A549 (cell line): ENCODE data around the gene TAS2R50. TPM values are rescaled to one million over a fixed set of nuclear protein-coding genes. Genes with fewer than 3 reads are reported as not detected.

Experiments used
- ATAC-seq, 2 experiments: fragments of 200-7000 bp in 1 of 2; fragments of >200 bp in 1 of 2; cut with Nextera tagmentation in 1 of 2; cut with Tn5 transposase in 1 of 2; 3 replicates each; pipeline versions ENCODE4 v1.8.0 to v1.9.1; 2018 to 2020; ENCODE audit warnings: mild to moderate bottlenecking in 1 of 2, moderate library complexity in 1 of 2
- CTCF ChIA-PET: fragments of 300-600 bp; sonication (Branson Sonifier 250); formaldehyde crosslinking; extraction: SDS; loops from one replicate; lab custom pipeline; 2021; ENCODE audit warnings: antibody characterized with exemption, inconsistent platforms; lab: Yijun Ruan, JAX
- POLR2A ChIA-PET: fragments of 350-600 bp; formaldehyde crosslinking; extraction: SDS; loops from one replicate; lab custom pipeline; 2021; ENCODE audit warnings: antibody characterized with exemption, inconsistent platforms; lab: Yijun Ruan, JAX
- DNase-seq, 2 experiments: peaks; one replicate each; pipeline versions ENCODE4 v3.0.0 to v3.0.0-alpha.2; 2011 to 2016; ENCODE audit warnings: low read depth in 1 of 2, low spot score in 1 of 2
- FAIRE-seq: peaks from 2 replicates; lab custom pipeline; 2011; peaks lifted over from hg19 to GRCh38; lab: Jason Lieb, UNC
- H3K27ac ChIP-seq, 2 experiments: fragments of >200 bp; sonication (Bioruptor Twin); formaldehyde crosslinking; 3 replicates each; pipeline ENCODE4 v1.5.1; 2016 to 2017
- H3K4me1 ChIP-seq: fragments of >200 bp; sonication (Bioruptor Twin); formaldehyde crosslinking; 3 replicates; pipeline ENCODE4 v1.6.1; 2016
- H3K4me2 ChIP-seq: fragments of >200 bp; sonication (Bioruptor Twin); formaldehyde crosslinking; 3 replicates; pipeline ENCODE4 v1.6.1; 2016
- H3K4me3 ChIP-seq: fragments of >200 bp; sonication (Bioruptor Twin); formaldehyde crosslinking; 3 replicates; pipeline ENCODE4 v1.5.1; 2016
- H3K9me3 ChIP-seq: fragments of >200 bp; sonication (Bioruptor Twin); formaldehyde crosslinking; 3 replicates; pipeline ENCODE4 v1.6.1; 2016
- BCL3 ChIP-seq: fragments of >200 bp; sonication (Bioruptor Twin); formaldehyde crosslinking; IDR thresholded peaks from 3 replicates; pipeline ENCODE4 v1.6.1; 2016
- CEBPB ChIP-seq, 2 experiments: fragments of >200 bp in 1 of 2; sonication (Bioruptor Twin) in 1 of 2; formaldehyde crosslinking in 1 of 2; IDR thresholded peaks; 2 replicates each; pipeline ENCODE4 v1.6.1; 2012 to 2016
- CHD2 ChIP-seq: fragments of 150-350 bp; IDR thresholded peaks from 2 replicates; pipeline ENCODE4 v1.6.1; 2014; ENCODE audit warnings: low read length; ENCODE audit not compliant: partially characterized antibody
- CHD4 ChIP-seq: fragments of 200-600 bp; sonication (generic); IDR thresholded peaks from 2 replicates; pipeline ENCODE4 v1.6.1; 2016; ENCODE audit warnings: antibody characterized with exemption, mild to moderate bottlenecking, borderline replicate concordance
- CTCF ChIP-seq: fragments of >200 bp; sonication (Bioruptor Twin); formaldehyde crosslinking; IDR thresholded peaks from 3 replicates; pipeline ENCODE4 v1.5.1; 2016
- EHF ChIP-seq: fragments of 250-450 bp; sonication (Bioruptor Pico); IDR thresholded peaks from 2 replicates; pipeline ENCODE4 v1.5.0; 2020; ENCODE audit warnings: mild to moderate bottlenecking
- EHMT2 ChIP-seq: fragments of 200-600 bp; sonication (generic); IDR thresholded peaks from 2 replicates; pipeline ENCODE4 v1.6.1; 2016; ENCODE audit warnings: antibody characterized with exemption, low read depth, mild to moderate bottlenecking, moderate library complexity
- FOSB ChIP-seq: fragments of 250-450 bp; sonication (Bioruptor Pico); IDR thresholded peaks from 2 replicates; pipeline ENCODE4 v1.5.0; 2020; ENCODE audit warnings: mild to moderate bottlenecking, moderate library complexity
- FOSL2 ChIP-seq, 2 experiments: fragments of 450-650 bp in 1 of 2; fragments of >200 bp in 1 of 2; sonication (Bioruptor Twin) in 1 of 2; formaldehyde crosslinking; IDR thresholded peaks; 2 replicates each; pipeline versions ENCODE4 v1.5.0 to v1.6.1; 2016 to 2020; ENCODE audit warnings: mild to moderate bottlenecking in 1 of 2, moderate library complexity in 1 of 2
- HES2 ChIP-seq: fragments of >200 bp; sonication (Bioruptor Twin); formaldehyde crosslinking; IDR thresholded peaks from 2 replicates; pipeline ENCODE4 v1.6.1; 2016
- HEYL ChIP-seq: fragments of 250-450 bp; sonication (Bioruptor Pico); IDR thresholded peaks from 2 replicates; pipeline ENCODE4 v1.8.0; 2021; ENCODE audit warnings: mild to moderate bottlenecking, moderate library complexity
- HOXA7 ChIP-seq: fragments of 250-450 bp; sonication (Bioruptor Pico); IDR thresholded peaks from 2 replicates; pipeline ENCODE4 v1.5.0; 2020; ENCODE audit warnings: mild to moderate bottlenecking, moderate library complexity
- HOXB13 ChIP-seq: fragments of 250-450 bp; sonication (Bioruptor Pico); IDR thresholded peaks from 2 replicates; pipeline ENCODE4 v1.5.0; 2020; ENCODE audit warnings: low read depth, mild to moderate bottlenecking, moderate library complexity
- JUNB ChIP-seq: fragments of >200 bp; sonication (Bioruptor Twin); formaldehyde crosslinking; IDR thresholded peaks from 2 replicates; pipeline ENCODE4 v1.6.1; 2016
- KDM5A ChIP-seq: fragments of 200-600 bp; sonication (generic); IDR thresholded peaks from 2 replicates; pipeline ENCODE4 v1.6.1; 2016; ENCODE audit warnings: antibody characterized with exemption, mild to moderate bottlenecking
- POLR2AphosphoS2 ChIP-seq: conservative IDR thresholded peaks from 2 replicates; pipeline ENCODE4 v1.6.1; 2012; ENCODE audit warnings: low read length, improper control_type of control experiment, inconsistent platforms
- RAD21 ChIP-seq, 2 experiments: fragments of >200 bp in 1 of 2; sonication (Bioruptor Twin) in 1 of 2; formaldehyde crosslinking in 1 of 2; IDR thresholded peaks in 1 of 2; conservative IDR thresholded peaks in 1 of 2; 2 replicates in 1 of 2; 3 replicates in 1 of 2; pipeline ENCODE4 v1.6.1; 2012 to 2018; ENCODE audit warnings: inconsistent platforms in 1 of 2
- RARB ChIP-seq: fragments of 250-450 bp; sonication (Bioruptor Pico); IDR thresholded peaks from 2 replicates; pipeline ENCODE4 v1.8.0; 2021; ENCODE audit warnings: mild to moderate bottlenecking, moderate library complexity
- RFX5 ChIP-seq: fragments of 450-650 bp; IDR thresholded peaks from 2 replicates; pipeline ENCODE4 v1.7.1; 2014; ENCODE audit warnings: antibody characterized with exemption, mild to moderate bottlenecking, moderate library complexity
- TP53 ChIP-seq: fragments of 250-450 bp; sonication (Bioruptor Pico); IDR thresholded peaks from 2 replicates; pipeline ENCODE4 v1.5.0; 2021; ENCODE audit warnings: mild to moderate bottlenecking, moderate library complexity
- ZFP36 ChIP-seq: fragments of 450-650 bp; IDR thresholded peaks from 2 replicates; pipeline ENCODE4 v1.6.1; 2014; ENCODE audit warnings: borderline replicate concordance; ENCODE audit not compliant: partially characterized antibody
- WGBS: methylation state at CpG from one replicate; pipeline ENCODE4 v1.1.6; 2017; ENCODE audit errors: missing lambda C conversion rate; 5-methylcytosine and 5-hydroxymethylcytosine counted together
- polyA plus RNA-seq, 4 experiments: library from polyadenylated mRNA; depleted of rRNA in 3 of 4; stranded (reverse); fragments of >200 nt; fragmentation: RNase III in 1 of 4; extraction: RNeasy Plus Mini Kit Qiagen cat#74134 plus additional on column Dnase treatment in 1 of 4; gene quantifications; 2 replicates in 3 of 4; 3 replicates in 1 of 4; pipeline ENCODE4 v1.2.3, GENCODE V29; 2011 to 2017
- TF ChIP-seq, protein P1 (sequence below): IDR thresholded peaks from 2 replicates; pipeline ENCODE4 v1.6.1; 2012
- TF ChIP-seq, protein P2 (sequence below): IDR thresholded peaks from 2 replicates; pipeline ENCODE4 v1.6.1; 2012; ENCODE audit warnings: low read depth, borderline replicate concordance

The TAS2R50 gene
- polyA plus RNA-seq, 2 of the 4 experiments (the other 2 are of a cell fraction) = 0.27 TPM; not detected in 1

DNA sequence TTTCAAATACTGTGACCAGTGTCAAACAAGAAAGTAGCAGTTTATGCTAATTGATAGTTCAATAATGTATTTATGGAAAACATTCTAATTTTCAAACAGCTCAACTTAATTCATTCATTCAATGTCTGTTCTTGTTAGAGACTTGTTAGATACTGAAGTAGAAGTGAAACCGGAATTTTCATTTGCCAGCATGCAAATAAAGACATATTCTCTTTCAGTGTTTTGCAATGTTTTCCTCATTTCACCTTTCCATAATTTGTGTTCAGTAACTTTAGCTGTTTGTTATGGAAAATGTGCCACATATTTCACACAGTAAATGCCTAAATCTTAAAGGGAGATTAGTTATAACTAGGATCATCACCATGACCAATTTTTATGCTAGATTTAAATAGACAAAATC is 21.2 kb downstream of the TAS2R50 start (continued):
- TF ChIP-seq HES2 = no peak
- no peak for TF ChIP-seq EHMT2
- no peak for TF ChIP-seq FOSB (CRISPR knock-in tag)
- TF ChIP-seq KDM5A = no peak
- no peak for TF ChIP-seq RFX5
- TF ChIP-seq, protein P1, sequence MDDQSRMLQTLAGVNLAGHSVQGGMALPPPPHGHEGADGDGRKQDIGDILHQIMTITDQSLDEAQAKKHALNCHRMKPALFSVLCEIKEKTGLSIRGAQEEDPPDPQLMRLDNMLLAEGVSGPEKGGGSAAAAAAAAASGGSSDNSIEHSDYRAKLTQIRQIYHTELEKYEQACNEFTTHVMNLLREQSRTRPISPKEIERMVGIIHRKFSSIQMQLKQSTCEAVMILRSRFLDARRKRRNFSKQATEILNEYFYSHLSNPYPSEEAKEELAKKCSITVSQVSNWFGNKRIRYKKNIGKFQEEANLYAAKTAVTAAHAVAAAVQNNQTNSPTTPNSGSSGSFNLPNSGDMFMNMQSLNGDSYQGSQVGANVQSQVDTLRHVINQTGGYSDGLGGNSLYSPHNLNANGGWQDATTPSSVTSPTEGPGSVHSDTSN = no peak
- no peak for TF ChIP-seq JUNB
- no peak for TF ChIP-seq EHF (CRISPR knock-in tag)
- TF ChIP-seq HOXA7 = no peak
- TF ChIP-seq RARB = no peak

GRCh38 chr12:10960211-10960610 is 26.5 kb downstream of the TAS2R50 start:
- Histone ChIP-seq H3K4me2 (no peak overlapping the region), H3K27ac (no peak overlapping the region), H3K4me3 (no peak overlapping the region), H3K9me3 (no peaks in the 10 kb centered on the region), H3K4me1 (no peaks in the 10 kb centered on the region)
- DNase-seq (no peak), FAIRE-seq (no peak), ATAC-seq (no peak)
- ChIA-PET POLR2A (no interaction called here), CTCF (interaction anchor here (1.8 kb wide), 1 partner anchor 528 kb away, joined by 4 read pairs; no protein-coding TSS in a partner anchor)
- WGBS = 80% methylated on average over 4 of the region's 4 CpGs
- TF ChIP-seq CTCF (no peak), RAD21 (conservative IDR thresholded peaks at IDR 0.05 in 1 of 2, IDR thresholded peaks at IDR 0.05 in 1 of 2) (no peak)

DNA sequence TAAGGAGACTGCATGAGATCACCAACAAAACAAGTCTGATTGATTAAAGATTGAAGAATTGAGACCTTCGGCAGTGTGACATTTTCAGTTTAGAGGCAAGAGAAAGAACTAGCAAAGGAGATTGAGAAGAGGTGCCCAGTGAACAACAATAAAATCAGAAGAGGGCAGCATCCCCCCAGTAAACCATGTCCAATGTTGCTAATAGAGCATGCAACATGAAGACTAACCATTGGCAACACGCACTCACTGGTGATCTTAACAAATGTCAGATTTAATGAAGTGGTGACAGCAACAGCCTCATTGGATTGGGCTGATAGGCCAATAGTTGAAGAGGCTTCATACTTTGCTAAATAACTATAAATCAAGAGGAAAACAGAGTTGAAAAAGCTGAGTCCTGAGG is 26.9 kb downstream of the TAS2R50 start:
- CTCF ChIA-PET = interaction anchor here (1.8 kb wide), 1 partner anchor 528 kb away, joined by 4 read pairs; no protein-coding TSS in a partner anchor
- ATAC-seq = no peak
- Histone ChIP-seq H3K27ac (no peak overlapping the region), H3K4me3 (no peak overlapping the region), H3K9me3 (no peaks in the 10 kb centered on the region), H3K4me2 (no peak overlapping the region), H3K4me1 (no peaks in the 10 kb centered on the region)
- POLR2A ChIA-PET = no interaction called here
- 97% methylated on average over 2 of the region's 2 CpGs for WGBS
- TF ChIP-seq ZFP36 = no peak
- TF ChIP-seq, protein P2, sequence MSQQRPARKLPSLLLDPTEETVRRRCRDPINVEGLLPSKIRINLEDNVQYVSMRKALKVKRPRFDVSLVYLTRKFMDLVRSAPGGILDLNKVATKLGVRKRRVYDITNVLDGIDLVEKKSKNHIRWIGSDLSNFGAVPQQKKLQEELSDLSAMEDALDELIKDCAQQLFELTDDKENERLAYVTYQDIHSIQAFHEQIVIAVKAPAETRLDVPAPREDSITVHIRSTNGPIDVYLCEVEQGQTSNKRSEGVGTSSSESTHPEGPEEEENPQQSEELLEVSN = no peak
- TF ChIP-seq CTCF = no peak
- TF ChIP-seq RAD21 (conservative IDR thresholded peaks at IDR 0.05 in 1 of 2, IDR thresholded peaks at IDR 0.05 in 1 of 2) = 0 out of 5 replicates have a peak, but pooled peaks of 1 of the 2 experiments have one; percentile 9
- no peak for TF ChIP-seq HEYL
- no peak for FAIRE-seq
- peak in 1 of 2 experiments; percentile 21 for DNase-seq

GRCh38 chr12:10957741-10958140 is 29.0 kb downstream of the TAS2R50 start:
- peak; percentile 23 for FAIRE-seq
- TF ChIP-seq POLR2AphosphoS2 (no peak), RARB (no peak), RFX5 (no peak), CHD4 (no peak), FOSL2 (IDR thresholded peaks at IDR 0.05) (no peak), FOSL2 (CRISPR knock-in tag; IDR thresholded peaks at IDR 0.05) (no peak), RAD21 (conservative IDR thresholded peaks at IDR 0.05 in 1 of 2, IDR thresholded peaks at IDR 0.05 in 1 of 2) (no peak), TP53 (no peak), HOXA7 (no peak), HOXB13 (CRISPR knock-in tag) (no peak), HES2 (no peak), BCL3 (no peak), CHD2 (no peak), CEBPB (IDR thresholded peaks at IDR 0.05) (no peak)

More at GRCh38 chr12:10957741-10958140, 29.0 kb downstream of the TAS2R50 start:
- Histone ChIP-seq H3K27ac (no peak overlapping the region), H3K4me2 (no peak overlapping the region), H3K4me3 (no peak overlapping the region), H3K9me3 (no peaks in the 10 kb centered on the region; the same call in 2 of the 3 replicates), H3K4me1 (no peaks in the 10 kb centered on the region)
- CTCF ChIA-PET = no interaction called here
- no peak for DNase-seq
- POLR2A ChIA-PET = no interaction called here
- ATAC-seq = no peak
